SK-N-SH (cell line): ENCODE data around the gene ANO6. TPM values are rescaled to one million over a fixed set of nuclear protein-coding genes. Genes with fewer than 3 reads are reported as not detected.

Source experiments
- CTCF ChIA-PET: fragments of 300-600, 350-600 bp; formaldehyde crosslinking; extraction: SDS; loops from one replicate; lab custom pipeline; 2021; lab: Yijun Ruan, JAX
- POLR2A ChIA-PET: fragments of 350-600 bp; sonication (Branson Sonifier 250); formaldehyde crosslinking; extraction: SDS; loops from one replicate; lab custom pipeline; 2020; ENCODE audit warnings: antibody characterized with exemption, inconsistent platforms; lab: Yijun Ruan, JAX
- DNase-seq: peaks from one replicate; pipeline ENCODE4 v3.0.0; 2012
- H2AFZ ChIP-seq: fragments of 200-600 bp; sonication (generic); 2 replicates; pipeline ENCODE4 v1.8.1; 2016; ENCODE audit warnings: antibody characterized with exemption, mild to moderate bottlenecking, low read depth
- H3F3A ChIP-seq: fragments of 200-600 bp; sonication (generic); replicated peaks from 2 replicates; pipeline ENCODE3; 2016; ENCODE audit warnings: antibody characterized with exemption, mild to moderate bottlenecking; ENCODE audit not compliant: insufficient read depth
- H3K27ac ChIP-seq, 2 experiments: fragments of 200-500 bp in 1 of 2; fragments of 200-600 bp in 1 of 2; sonication (Bioruptor generic) in 1 of 2; sonication (generic), shearing (Covaris generic) in 1 of 2; 2 replicates each; pipeline versions ENCODE4 v1.5.1 to v1.6.1; 2014 to 2016; ENCODE audit warnings: low read depth in 2 of 2, inconsistent platforms in 1 of 2, low read length in 1 of 2, mild to moderate bottlenecking in 1 of 2, mixed read lengths in 1 of 2
- H3K27me3 ChIP-seq: fragments of 200-600 bp; sonication (generic), shearing (Covaris generic); 2 replicates; pipeline ENCODE4 v1.6.1; 2016; ENCODE audit warnings: mixed run types; ENCODE audit not compliant: insufficient read depth
- H3K36me3 ChIP-seq, 2 experiments: fragments of 200-500 bp in 1 of 2; fragments of 200-600 bp in 1 of 2; sonication (Bioruptor generic) in 1 of 2; sonication (generic) in 1 of 2; replicated peaks in 1 of 2; 2 replicates each; pipeline versions ENCODE3 to v1.5.1; 2014 to 2016; ENCODE audit warnings: low read length in 1 of 2, mild to moderate bottlenecking in 1 of 2; ENCODE audit not compliant: insufficient read depth in 2 of 2, control insufficient read depth in 1 of 2
- H3K4me1 ChIP-seq, 2 experiments: fragments of 200-500 bp in 1 of 2; fragments of 200-600 bp in 1 of 2; sonication (Bioruptor generic) in 1 of 2; sonication (generic), shearing (Covaris generic) in 1 of 2; 2 replicates each; pipeline versions ENCODE4 v1.5.1 to v1.6.1; 2014 to 2016; ENCODE audit warnings: low read depth in 1 of 2, low read length in 1 of 2, mixed run types in 1 of 2; ENCODE audit not compliant: insufficient read depth in 2 of 2, control insufficient read depth in 1 of 2
- H3K4me2 ChIP-seq: fragments of 200-600 bp; sonication (generic), shearing (Covaris generic); 2 replicates; pipeline ENCODE4 v1.6.1; 2017; ENCODE audit warnings: mixed run types
- H3K4me3 ChIP-seq, 2 experiments: fragments of 200-500 bp in 1 of 2; fragments of 200-600 bp in 1 of 2; sonication (Bioruptor generic) in 1 of 2; sonication (generic), shearing (Covaris generic) in 1 of 2; 2 replicates each; pipeline versions ENCODE4 v1.5.1 to v1.8.1; 2014 to 2016; ENCODE audit warnings: low read depth in 2 of 2, inconsistent platforms in 1 of 2, low read length in 1 of 2, mild to moderate bottlenecking in 1 of 2, mixed read lengths in 1 of 2, moderate library complexity in 1 of 2
- H3K79me2 ChIP-seq: fragments of 200-600 bp; sonication (generic); 2 replicates; pipeline ENCODE4 v1.8.1; 2017; ENCODE audit warnings: mild to moderate bottlenecking; ENCODE audit not compliant: insufficient read depth
- H3K9ac ChIP-seq: fragments of 200-600 bp; sonication (generic); 2 replicates; pipeline ENCODE4 v1.6.1; 2017; ENCODE audit warnings: mixed run types
- H3K9me2 ChIP-seq: fragments of 200-600 bp; sonication (generic); 2 replicates; pipeline ENCODE4 v1.6.1; 2017; ENCODE audit warnings: mixed run types
- H3K9me3 ChIP-seq: fragments of 200-600 bp; sonication (generic); 2 replicates; pipeline ENCODE4 v1.6.1; 2017; ENCODE audit warnings: mixed run types, mild to moderate bottlenecking, moderate library complexity
- H4K20me1 ChIP-seq: fragments of 200-600 bp; sonication (generic); 2 replicates; pipeline ENCODE4 v1.6.1; 2017; ENCODE audit warnings: mild to moderate bottlenecking, mixed run types; ENCODE audit not compliant: insufficient read depth
- CHD2 ChIP-seq: fragments of 150-350 bp; IDR thresholded peaks from 2 replicates; pipeline ENCODE4 v1.6.1; 2018; ENCODE audit warnings: low read length; ENCODE audit not compliant: partially characterized antibody
- ELF1 ChIP-seq: IDR thresholded peaks from 2 replicates; pipeline ENCODE4 v1.4.0; 2012
- EZH2phosphoT487 ChIP-seq: fragments of 200-600 bp; sonication (generic); IDR thresholded peaks from 2 replicates; pipeline ENCODE4 v1.6.1; 2017; ENCODE audit warnings: low read depth, mixed run types, mild to moderate bottlenecking, antibody characterized with exemption, moderate library complexity, borderline replicate concordance
- JUND ChIP-seq: IDR thresholded peaks from 2 replicates; pipeline ENCODE4 v1.4.0; 2012
- MEF2A ChIP-seq: IDR thresholded peaks from 2 replicates; pipeline ENCODE4 v1.4.0; 2012; ENCODE audit warnings: low read depth, borderline replicate concordance
- TAF1 ChIP-seq: IDR thresholded peaks from 2 replicates; pipeline ENCODE4 v1.6.1; 2012; ENCODE audit warnings: low read depth, mild to moderate bottlenecking, low read length, moderate library complexity, borderline replicate concordance
- WGBS: methylation state at CpG from one replicate; pipeline ENCODE4 v1.1.6; 2017; ENCODE audit warnings: low lambda C conversion rate; 5-methylcytosine and 5-hydroxymethylcytosine counted together
- polyA plus RNA-seq, 3 experiments: library from polyadenylated mRNA; depleted of rRNA; stranded (reverse); fragments of >200 nt; gene quantifications; 2 replicates each; pipeline ENCODE4 v1.2.3, GENCODE V29; 2012
- TF ChIP-seq, protein P1 (sequence below): fragments of 150-350 bp; IDR thresholded peaks from 2 replicates; pipeline ENCODE4 v1.6.1; 2016; ENCODE audit warnings: mild to moderate bottlenecking, low read depth, low read length
- TF ChIP-seq, protein P2 (sequence below): fragments of 200-600 bp; sonication (generic); IDR thresholded peaks from 2 replicates; pipeline ENCODE4 v1.6.1; 2017; ENCODE audit warnings: antibody characterized with exemption, mild to moderate bottlenecking, moderate library complexity
- TF ChIP-seq, protein P3 (sequence below): fragments of 150-350 bp; IDR thresholded peaks from 2 replicates; pipeline ENCODE4 v1.6.1; 2017; ENCODE audit warnings: antibody characterized with exemption, low read length, low read depth, borderline replicate concordance
- TF ChIP-seq, protein P4 (sequence below): IDR thresholded peaks from 2 replicates; pipeline ENCODE4 v1.4.0; 2012; ENCODE audit warnings: low read depth, borderline replicate concordance

ANO6 gene
- polyA plus RNA-seq, 1 of the 3 experiments (the other 2 are of a cell fraction) = 20.1 TPM

DNA sequence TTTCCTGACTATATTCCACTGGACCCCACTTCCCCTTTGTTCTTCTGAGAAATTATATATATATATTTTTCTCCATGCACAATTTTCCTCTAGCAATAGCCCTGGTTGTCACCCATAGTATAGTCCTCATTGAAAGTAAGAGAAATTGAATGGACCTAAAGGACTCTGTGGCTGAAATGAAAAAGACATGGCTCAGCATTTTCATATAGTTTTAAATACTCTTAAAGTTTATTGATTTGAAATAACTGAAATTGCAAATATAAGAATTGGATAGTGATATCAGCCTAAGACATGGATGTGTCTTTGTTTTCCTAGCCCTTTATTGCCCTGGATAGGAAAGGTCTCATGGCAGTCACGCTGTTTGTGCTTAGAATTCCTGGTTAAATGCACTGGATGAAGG lies 113.8 kb downstream of the ANO6 start:
- Histone ChIP-seq H3K9me2 (no peaks in the 10 kb centered on the region), H3K9me3 (no peaks in the 10 kb centered on the region), H3K27me3 (no peaks in the 10 kb centered on the region), H4K20me1 (no peaks in the 10 kb centered on the region), H3K4me2 (no peak overlapping the region), H3K9ac (no peak overlapping the region), H3K4me3 (no peak overlapping the region), H3K4me1 (peaks cover 0 to 3% of the 10 kb centered on the region in 2 experiments; a peak in 2 of 4 replicates), H3K79me2 (peaks cover 15% of the 10 kb centered on the region; the same call in 1 of the 2 replicates), H2AFZ (no peak overlapping the region), H3K36me3 (peaks cover 18 to 28% of the 10 kb centered on the region in 2 experiments), H3K27ac (no peak overlapping the region), H3F3A (no peaks in the 10 kb centered on the region)
- WGBS = 100% methylated on average over 1 of the region's 1 CpG
- ChIA-PET POLR2A (no interaction called here), CTCF (interaction anchor here (0.6 kb wide), 1 partner anchor 628 kb away, joined by 3 read pairs; no protein-coding TSS in a partner anchor)
- DNase-seq = no peak
- no peak for TF ChIP-seq MEF2A
- TF ChIP-seq, protein P1, sequence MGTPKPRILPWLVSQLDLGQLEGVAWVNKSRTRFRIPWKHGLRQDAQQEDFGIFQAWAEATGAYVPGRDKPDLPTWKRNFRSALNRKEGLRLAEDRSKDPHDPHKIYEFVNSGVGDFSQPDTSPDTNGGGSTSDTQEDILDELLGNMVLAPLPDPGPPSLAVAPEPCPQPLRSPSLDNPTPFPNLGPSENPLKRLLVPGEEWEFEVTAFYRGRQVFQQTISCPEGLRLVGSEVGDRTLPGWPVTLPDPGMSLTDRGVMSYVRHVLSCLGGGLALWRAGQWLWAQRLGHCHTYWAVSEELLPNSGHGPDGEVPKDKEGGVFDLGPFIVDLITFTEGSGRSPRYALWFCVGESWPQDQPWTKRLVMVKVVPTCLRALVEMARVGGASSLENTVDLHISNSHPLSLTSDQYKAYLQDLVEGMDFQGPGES = no peak
- TF ChIP-seq, protein P2, sequence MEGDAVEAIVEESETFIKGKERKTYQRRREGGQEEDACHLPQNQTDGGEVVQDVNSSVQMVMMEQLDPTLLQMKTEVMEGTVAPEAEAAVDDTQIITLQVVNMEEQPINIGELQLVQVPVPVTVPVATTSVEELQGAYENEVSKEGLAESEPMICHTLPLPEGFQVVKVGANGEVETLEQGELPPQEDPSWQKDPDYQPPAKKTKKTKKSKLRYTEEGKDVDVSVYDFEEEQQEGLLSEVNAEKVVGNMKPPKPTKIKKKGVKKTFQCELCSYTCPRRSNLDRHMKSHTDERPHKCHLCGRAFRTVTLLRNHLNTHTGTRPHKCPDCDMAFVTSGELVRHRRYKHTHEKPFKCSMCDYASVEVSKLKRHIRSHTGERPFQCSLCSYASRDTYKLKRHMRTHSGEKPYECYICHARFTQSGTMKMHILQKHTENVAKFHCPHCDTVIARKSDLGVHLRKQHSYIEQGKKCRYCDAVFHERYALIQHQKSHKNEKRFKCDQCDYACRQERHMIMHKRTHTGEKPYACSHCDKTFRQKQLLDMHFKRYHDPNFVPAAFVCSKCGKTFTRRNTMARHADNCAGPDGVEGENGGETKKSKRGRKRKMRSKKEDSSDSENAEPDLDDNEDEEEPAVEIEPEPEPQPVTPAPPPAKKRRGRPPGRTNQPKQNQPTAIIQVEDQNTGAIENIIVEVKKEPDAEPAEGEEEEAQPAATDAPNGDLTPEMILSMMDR = no peak
- TF ChIP-seq ELF1 = no peak
- no peak for TF ChIP-seq TAF1
- TF ChIP-seq EZH2phosphoT487 = no peak
- TF ChIP-seq CHD2 = no peak
- TF ChIP-seq, protein P3, sequence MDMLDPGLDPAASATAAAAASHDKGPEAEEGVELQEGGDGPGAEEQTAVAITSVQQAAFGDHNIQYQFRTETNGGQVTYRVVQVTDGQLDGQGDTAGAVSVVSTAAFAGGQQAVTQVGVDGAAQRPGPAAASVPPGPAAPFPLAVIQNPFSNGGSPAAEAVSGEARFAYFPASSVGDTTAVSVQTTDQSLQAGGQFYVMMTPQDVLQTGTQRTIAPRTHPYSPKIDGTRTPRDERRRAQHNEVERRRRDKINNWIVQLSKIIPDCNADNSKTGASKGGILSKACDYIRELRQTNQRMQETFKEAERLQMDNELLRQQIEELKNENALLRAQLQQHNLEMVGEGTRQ = no peak
- TF ChIP-seq, protein P4, sequence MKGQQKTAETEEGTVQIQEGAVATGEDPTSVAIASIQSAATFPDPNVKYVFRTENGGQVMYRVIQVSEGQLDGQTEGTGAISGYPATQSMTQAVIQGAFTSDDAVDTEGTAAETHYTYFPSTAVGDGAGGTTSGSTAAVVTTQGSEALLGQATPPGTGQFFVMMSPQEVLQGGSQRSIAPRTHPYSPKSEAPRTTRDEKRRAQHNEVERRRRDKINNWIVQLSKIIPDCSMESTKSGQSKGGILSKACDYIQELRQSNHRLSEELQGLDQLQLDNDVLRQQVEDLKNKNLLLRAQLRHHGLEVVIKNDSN = no peak
- TF ChIP-seq JUND = no peak

DNA sequence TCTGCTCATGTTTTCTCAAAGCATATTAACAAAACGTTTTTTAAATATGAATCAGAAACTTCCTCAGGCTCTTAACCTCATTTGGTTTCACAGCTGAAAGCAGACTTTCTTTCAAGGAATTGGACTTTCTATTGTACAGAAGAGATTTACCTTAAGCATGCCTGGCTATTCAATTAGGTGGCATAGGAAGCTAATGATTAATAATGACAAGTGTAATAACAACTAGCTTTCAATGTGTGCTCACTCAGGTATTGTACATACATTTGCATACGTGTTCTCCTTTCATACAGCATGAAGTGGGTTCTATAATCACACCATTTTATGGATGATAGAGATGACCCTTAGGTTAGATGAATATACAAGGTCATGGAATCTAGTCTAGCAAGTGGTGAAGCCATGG lies 115.7 kb downstream of the ANO6 start:
- ChIA-PET CTCF (no interaction called here), POLR2A (no interaction called here)
- no peak for DNase-seq
- TF ChIP-seq MEF2A = no peak
- no peak overlapping the region for H3K4me2 ChIP-seq
- peaks cover 7% of the 10 kb centered on the region for H3F3A ChIP-seq
- H3K4me1 ChIP-seq = peaks cover 0 to 3% of the 10 kb centered on the region in 2 experiments; a peak in 2 of 4 replicates
- H4K20me1 ChIP-seq = no peaks in the 10 kb centered on the region
- WGBS = 74% methylated on average over 2 of the region's 2 CpGs
- H3K27ac ChIP-seq = no peak overlapping the region
- peaks cover 7% of the 10 kb centered on the region; the same call in 1 of the 2 replicates for H3K79me2 ChIP-seq
- no peaks in the 10 kb centered on the region for H3K27me3 ChIP-seq
- H3K9ac ChIP-seq = no peak overlapping the region
- H3K9me3 ChIP-seq = no peaks in the 10 kb centered on the region
- no peaks in the 10 kb centered on the region for H3K9me2 ChIP-seq
- no peak overlapping the region for H3K4me3 ChIP-seq
- H3K36me3 ChIP-seq = peaks cover 22 to 24% of the 10 kb centered on the region in 2 experiments
- H2AFZ ChIP-seq = no peak overlapping the region
